IMR-90 (cell line): Measurements from ENCODE around the gene RFX2. TPM values are rescaled to one million over a fixed set of nuclear protein-coding genes. Genes with fewer than 3 reads are reported as not detected.

Source experiments
- ATAC-seq: fragments of 200-7000 bp; cut with Tn5 transposase; 2 replicates; pipeline ENCODE4 v1.9.1; 2020; ENCODE audit warnings: low read depth, mild to moderate bottlenecking, moderate library complexity
- BruUV-seq: library from RNA; stranded (reverse); fragments of 400-500 nt; replicated peaks from 2 replicates; lab custom pipeline; 2021; lab: Mats Ljungman, UMichigan
- CTCF ChIA-PET: fragments of 300-600 bp; formaldehyde crosslinking; extraction: SDS; loops from one replicate; lab custom pipeline; 2021; ENCODE audit warnings: antibody characterized with exemption; lab: Yijun Ruan, JAX
- POLR2A ChIA-PET: fragments of 300-600 bp; sonication (Branson Sonifier 250); formaldehyde crosslinking; loops from one replicate; lab custom pipeline; 2022; ENCODE audit warnings: antibody characterized with exemption; ENCODE audit not compliant: unreplicated experiment; lab: Charles Lee
- DNase-seq: peaks from one replicate; pipeline ENCODE4 v3.0.0; 2013
- H2AFZ ChIP-seq: replicated peaks from 2 replicates; pipeline ENCODE3; 2013; ENCODE audit warnings: low read length, mild to moderate bottlenecking; ENCODE audit not compliant: poor library complexity
- H2AK5ac ChIP-seq: 2 replicates; pipeline ENCODE4 v1.6.1; 2013; ENCODE audit warnings: low read depth, low read length, inconsistent platforms
- H2AK9ac ChIP-seq: replicated peaks from 2 replicates; pipeline ENCODE3; 2013; ENCODE audit warnings: mild to moderate bottlenecking, low read depth, low read length, moderate library complexity; ENCODE audit not compliant: poor library complexity
- H2BK120ac ChIP-seq: 2 replicates; pipeline ENCODE4 v1.6.1; 2013; ENCODE audit warnings: low read depth, low read length, inconsistent platforms
- H2BK15ac ChIP-seq: 3 replicates; pipeline ENCODE4 v1.6.1; 2013; ENCODE audit warnings: low read depth, low read length, inconsistent platforms
- H2BK20ac ChIP-seq: 2 replicates; pipeline ENCODE4 v1.6.1; 2013; ENCODE audit warnings: low read depth, mild to moderate bottlenecking, inconsistent platforms, low read length, moderate library complexity
- H2BK5ac ChIP-seq: 2 replicates; pipeline ENCODE4 v1.6.1; 2013; ENCODE audit warnings: mild to moderate bottlenecking, low read depth, low read length, inconsistent platforms; ENCODE audit not compliant: poor library complexity, severe bottlenecking
- H3K14ac ChIP-seq: replicated peaks from 2 replicates; pipeline ENCODE4 v1.6.1; 2013; ENCODE audit warnings: low read depth, low read length, inconsistent platforms
- H3K18ac ChIP-seq: 2 replicates; pipeline ENCODE4 v1.6.1; 2013; ENCODE audit warnings: low read depth, low read length, control low read depth
- H3K23ac ChIP-seq: 2 replicates; pipeline ENCODE4 v1.6.1; 2013; ENCODE audit warnings: low read depth, low read length, inconsistent platforms
- H3K27ac ChIP-seq: 2 replicates; pipeline ENCODE4 v1.5.1; 2013; ENCODE audit warnings: mild to moderate bottlenecking, control low read depth, low read length; ENCODE audit not compliant: insufficient read depth
- H3K27me3 ChIP-seq: 2 replicates; pipeline ENCODE4 v1.6.1; 2013; ENCODE audit warnings: low read length; ENCODE audit not compliant: control insufficient read depth, insufficient read depth
- H3K36me3 ChIP-seq: 2 replicates; pipeline ENCODE4 v1.6.1; 2013; ENCODE audit warnings: low read length, mixed read lengths; ENCODE audit not compliant: control insufficient read depth, insufficient read depth
- H3K4ac ChIP-seq: 2 replicates; pipeline ENCODE4 v1.6.1; 2013; ENCODE audit warnings: low read depth, low read length, inconsistent platforms
- H3K4me1 ChIP-seq: 2 replicates; pipeline ENCODE4 v1.6.1; 2013; ENCODE audit warnings: low read length, mixed read lengths; ENCODE audit not compliant: control insufficient read depth, insufficient read depth
- H3K4me2 ChIP-seq: 2 replicates; pipeline ENCODE4 v1.6.1; 2013; ENCODE audit warnings: low read depth, mild to moderate bottlenecking, control low read depth, low read length, moderate library complexity
- H3K4me3 ChIP-seq: 2 replicates; pipeline ENCODE4 v1.5.1; 2013; ENCODE audit warnings: low read depth, mild to moderate bottlenecking, control low read depth, low read length, moderate library complexity; ENCODE audit not compliant: insufficient read depth
- H3K56ac ChIP-seq: 2 replicates; pipeline ENCODE4 v1.6.1; 2013; ENCODE audit warnings: low read length, inconsistent platforms; ENCODE audit not compliant: insufficient read depth; ENCODE audit errors: extremely low read depth
- H3K79me1 ChIP-seq, 2 experiments: 2 replicates each; pipeline ENCODE4 v1.6.1; 2013; ENCODE audit warnings: low read length in 2 of 2, inconsistent platforms in 1 of 2, low read depth in 1 of 2
- H3K9ac ChIP-seq: 2 replicates; pipeline ENCODE4 v1.6.1; 2013; ENCODE audit warnings: low read depth, low read length, control low read depth
- H3K9me1 ChIP-seq: 2 replicates; pipeline ENCODE4 v1.6.1; 2013; ENCODE audit warnings: low read length, inconsistent platforms; ENCODE audit not compliant: insufficient read depth
- H3K9me3 ChIP-seq: 2 replicates; pipeline ENCODE4 v1.6.1; 2013; ENCODE audit warnings: low read length; ENCODE audit not compliant: control insufficient read depth, insufficient read depth
- H4K20me1 ChIP-seq: 2 replicates; pipeline ENCODE4 v1.6.1; 2013; ENCODE audit warnings: low read length, inconsistent platforms; ENCODE audit not compliant: insufficient read depth
- H4K5ac ChIP-seq: 2 replicates; pipeline ENCODE4 v1.6.1; 2013; ENCODE audit warnings: mild to moderate bottlenecking, low read depth, low read length, control low read depth
- H4K8ac ChIP-seq, 2 experiments: 2 replicates each; pipeline ENCODE4 v1.6.1; 2013; ENCODE audit warnings: low read depth in 2 of 2, low read length in 2 of 2, control low read depth in 1 of 2, inconsistent platforms in 1 of 2
- H4K91ac ChIP-seq: 2 replicates; pipeline ENCODE4 v1.6.1; 2013; ENCODE audit warnings: low read depth, low read length, inconsistent platforms; ENCODE audit not compliant: insufficient read depth
- POLR2A ChIP-seq: IDR thresholded peaks from 2 replicates; pipeline ENCODE4 v1.6.1; 2012; ENCODE audit warnings: mild to moderate bottlenecking, low read depth, low read length
- WGBS, 2 experiments: methylation state at CpG; one replicate each; pipeline versions ENCODE4 v1.1.5 to v1.1.7; 2013; ENCODE audit warnings: missing lambda C conversion rate in 2 of 2; ENCODE audit not compliant: insufficient read length in 1 of 2; ENCODE audit errors: extremely low coverage in 2 of 2; 5-methylcytosine and 5-hydroxymethylcytosine counted together
- dilution Hi-C: fragments of 300-500 bp; cut with HindIII; formaldehyde crosslinking; loops from one replicate; pipeline ENCODE4 v1.14.3; 2018; ENCODE audit warnings: low sequenced_read_pairs; ENCODE audit not compliant: unreplicated experiment
- in situ Hi-C: fragments of 300-500 bp; cut with MboI; formaldehyde crosslinking; loops from 3 replicates; pipeline ENCODE4 v1.14.3; 2019; ENCODE audit warnings: low sequenced_read_pairs, inconsistent platforms, mixed read lengths
- intact Hi-C: fragments of 100-400 bp; cut with micrococcal nuclease; formaldehyde crosslinking; loops from 2 replicates; pipeline ENCODE4 v1.10.0; 2022
- polyA plus RNA-seq, 3 experiments: library from polyadenylated mRNA; depleted of rRNA; stranded (reverse); fragments of >200 nt; gene quantifications; 2 replicates each; pipeline ENCODE4 v1.2.3, GENCODE V29; 2012; ENCODE audit warnings: low replicate concordance in 1 of 3
- total RNA-seq: library from RNA; depleted of rRNA; stranded (reverse); fragments of >200 nt; gene quantifications from 2 replicates; pipeline ENCODE4 v1.2.3, GENCODE V29; 2012

The RFX2 gene
- total and polyA plus RNA-seq, 2 of the 4 experiments (the other 2 are of a cell fraction) = 2.2 to 4.9 TPM

DNA sequence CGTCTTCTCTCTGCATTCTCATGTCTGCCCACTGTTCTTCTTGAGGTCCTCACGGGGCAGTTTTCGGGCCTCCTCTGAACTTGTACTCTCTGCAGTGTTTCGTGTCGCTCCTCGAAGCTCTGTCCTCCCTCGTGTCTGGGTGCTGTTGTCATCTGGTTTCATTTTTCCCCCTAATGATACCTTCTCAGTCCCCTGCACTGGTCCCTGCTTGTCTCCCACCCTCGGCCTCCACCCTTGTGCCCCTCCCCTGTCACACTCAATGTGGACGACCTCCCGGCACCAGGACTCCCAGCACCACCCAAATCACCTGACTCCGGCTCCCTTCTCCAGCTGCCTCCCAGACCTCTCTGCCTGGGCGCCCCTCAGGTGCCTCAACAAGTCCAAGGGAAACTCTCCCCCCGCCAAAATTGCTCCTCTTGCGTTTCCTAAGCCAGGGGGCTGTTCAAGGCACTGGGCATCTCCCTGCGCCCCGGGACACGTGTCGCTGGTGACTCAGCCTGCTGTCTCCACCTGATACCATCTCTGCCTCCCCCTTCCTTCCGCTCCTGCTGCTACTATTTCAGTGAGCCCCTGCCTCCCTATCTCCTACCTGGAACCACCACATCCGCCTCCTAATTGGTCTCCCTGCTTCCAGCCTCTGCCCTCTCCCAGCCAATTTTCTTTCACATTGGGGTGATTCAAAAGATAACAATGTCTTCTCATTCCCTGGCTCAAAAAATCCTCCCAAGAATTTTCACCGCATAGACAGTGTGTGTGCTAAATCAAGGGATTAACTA, 49.5 kb downstream of the RFX2 start:
- TF ChIP-seq POLR2A = no peak
- no peak overlapping the region for H3K4me3 ChIP-seq
- no peak overlapping the region for H3K14ac ChIP-seq
- no peak overlapping the region for H3K56ac ChIP-seq
- peak overlapping the region; percentile 17 for H4K91ac ChIP-seq
- H3K9ac ChIP-seq = no peak overlapping the region
- H3K4ac ChIP-seq = no peak overlapping the region
- no peak for ATAC-seq
- H2BK5ac ChIP-seq = no peak overlapping the region
- H2AFZ ChIP-seq = peak overlapping the region; percentile 9
- no peak overlapping the region for H3K4me2 ChIP-seq
- H3K27me3 ChIP-seq = no peaks in the 10 kb centered on the region
- peak overlapping the region; percentile 7 for H2AK9ac ChIP-seq
- H3K36me3 ChIP-seq = no peaks in the 10 kb centered on the region
- no TSS peak for BruUV-seq
- no peak overlapping the region for H2BK15ac ChIP-seq
- no peak overlapping the region for H3K23ac ChIP-seq
- no peaks in the 10 kb centered on the region for H3K9me3 ChIP-seq
- ChIA-PET POLR2A (no interaction called here), CTCF (no interaction called here)
- intact Hi-C loops = no loop called here
- H3K27ac ChIP-seq = no peak overlapping the region
- peaks cover 0 to 23% of the 10 kb centered on the region in 2 experiments; a peak in 3 of 4 replicates for H3K79me1 ChIP-seq
- H4K8ac ChIP-seq = no peak overlapping the region
- WGBS, 2 experiments = 90% methylated on average over 12 of the region's 21 CpGs; no CpG with 5 or more reads in 1 of the 2 experiments
- H3K4me1 ChIP-seq = peaks cover 23% of the 10 kb centered on the region
- no peak overlapping the region for H4K5ac ChIP-seq
- H3K18ac ChIP-seq = no peak overlapping the region
- in situ Hi-C loops = no loop called here
- no peak overlapping the region for H2AK5ac ChIP-seq
- no peaks in the 10 kb centered on the region for H4K20me1 ChIP-seq
- H2BK120ac ChIP-seq = peak overlapping the region; percentile 17; the same call in 1 of the 2 replicates
- no peak overlapping the region; the same call in 1 of the 2 replicates for H2BK20ac ChIP-seq
- peaks cover 16% of the 10 kb centered on the region for H3K9me1 ChIP-seq
- peak; percentile 16 for DNase-seq
- dilution Hi-C loops = no loop called here
